ENCODE measurements around the gene MYH11. TPM values are rescaled to one million over a fixed set of nuclear protein-coding genes. Genes with fewer than 3 reads are reported as not detected.

Gene MYH11
- polyA plus RNA-seq, 3 donors = 0.06 TPM; not detected in 2

DNA sequence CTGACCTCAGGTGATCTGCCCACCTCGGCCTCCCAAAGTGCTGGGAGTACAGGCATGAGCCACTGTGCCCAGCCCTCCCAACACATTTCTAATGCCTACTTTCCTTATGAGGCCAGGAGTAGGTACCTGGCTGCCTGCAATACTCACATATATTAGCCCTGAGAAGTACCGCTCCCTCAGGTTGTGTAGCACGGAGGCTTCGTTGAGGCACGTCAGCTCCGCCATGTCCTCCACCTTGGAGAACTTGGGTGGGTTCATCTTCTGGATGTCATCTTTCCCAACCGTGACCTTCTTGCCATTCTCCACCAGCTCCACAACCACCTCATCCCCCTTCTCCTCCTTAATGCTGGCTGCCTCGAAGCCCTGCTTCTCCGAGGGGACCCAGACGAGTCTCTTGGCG lies 19.1 kb downstream of the MYH11 start:
- TF ChIP-seq, protein P1, sequence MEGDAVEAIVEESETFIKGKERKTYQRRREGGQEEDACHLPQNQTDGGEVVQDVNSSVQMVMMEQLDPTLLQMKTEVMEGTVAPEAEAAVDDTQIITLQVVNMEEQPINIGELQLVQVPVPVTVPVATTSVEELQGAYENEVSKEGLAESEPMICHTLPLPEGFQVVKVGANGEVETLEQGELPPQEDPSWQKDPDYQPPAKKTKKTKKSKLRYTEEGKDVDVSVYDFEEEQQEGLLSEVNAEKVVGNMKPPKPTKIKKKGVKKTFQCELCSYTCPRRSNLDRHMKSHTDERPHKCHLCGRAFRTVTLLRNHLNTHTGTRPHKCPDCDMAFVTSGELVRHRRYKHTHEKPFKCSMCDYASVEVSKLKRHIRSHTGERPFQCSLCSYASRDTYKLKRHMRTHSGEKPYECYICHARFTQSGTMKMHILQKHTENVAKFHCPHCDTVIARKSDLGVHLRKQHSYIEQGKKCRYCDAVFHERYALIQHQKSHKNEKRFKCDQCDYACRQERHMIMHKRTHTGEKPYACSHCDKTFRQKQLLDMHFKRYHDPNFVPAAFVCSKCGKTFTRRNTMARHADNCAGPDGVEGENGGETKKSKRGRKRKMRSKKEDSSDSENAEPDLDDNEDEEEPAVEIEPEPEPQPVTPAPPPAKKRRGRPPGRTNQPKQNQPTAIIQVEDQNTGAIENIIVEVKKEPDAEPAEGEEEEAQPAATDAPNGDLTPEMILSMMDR (IDR thresholded peaks at IDR 0.05) = no peak
- no peak overlapping the region for H3K9ac ChIP-seq (ENCODE audit: insufficient read depth, low read length, poor library complexity, severe bottlenecking)
- DNase-seq = no peak
- H3K27me3 ChIP-seq (ENCODE audit: control insufficient read depth in 2 of 2, insufficient read depth in 2 of 2, low read length in 2 of 2) = no peaks in the 10 kb centered on the region
- intact Hi-C loops (cut with micrococcal nuclease) = no loop called here
- H3K4me1 Mint-ChIP-seq = peaks cover 27% of the 10 kb centered on the region
- H4K20me1 ChIP-seq (ENCODE audit: insufficient read depth, low read length) = no peaks in the 10 kb centered on the region
- no peak overlapping the region for H2AFZ ChIP-seq (ENCODE audit: insufficient read depth, low read depth, low read length, poor library complexity, severe bottlenecking)
- H3K36me3 Mint-ChIP-seq = no peaks in the 10 kb centered on the region
- H3K4me2 ChIP-seq (replicated peaks; ENCODE audit: extremely low read depth, low read length, poor library complexity, severe bottlenecking) = no peak overlapping the region
- H3K79me2 ChIP-seq (ENCODE audit: insufficient read depth, low read length) = no peaks in the 10 kb centered on the region
- H3K36me3 ChIP-seq (replicated peaks in 1 of 2; ENCODE audit: control insufficient read depth in 1 of 2, insufficient read depth in 2 of 2, low read length in 2 of 2) = no peaks in the 10 kb centered on the region
- H3K4me3 ChIP-seq (replicated peaks in 1 of 3; ENCODE audit: low read depth in 2 of 3, low read length in 3 of 3) = no peak overlapping the region
- no peak overlapping the region for H3K4me3 Mint-ChIP-seq
- H3K9me3 Mint-ChIP-seq = peaks cover 0 to 1% (median 0%) of the 10 kb centered on the region in 7 donors
- WGBS (ENCODE audit: insufficient coverage) = 93% methylated on average over 7 of the region's 11 CpGs
- no peak overlapping the region for H3K27ac Mint-ChIP-seq
- peaks cover 24 to 27% of the 10 kb centered on the region in 2 donors for H3K4me1 ChIP-seq (ENCODE audit: control insufficient read depth in 1 of 2, insufficient read depth in 2 of 2, low read length in 2 of 2)
- no peaks in the 10 kb centered on the region for H3K27me3 Mint-ChIP-seq (ENCODE audit: low read depth in 3 of 3)
- no peak overlapping the region for H3K27ac ChIP-seq (ENCODE audit: low read depth in 1 of 2, low read length in 2 of 2)
- H3K9me3 ChIP-seq (replicated peaks in 1 of 2; ENCODE audit: control insufficient read depth in 1 of 2, insufficient read depth in 1 of 2, low read length in 2 of 2) = no peaks in the 10 kb centered on the region

DNA sequence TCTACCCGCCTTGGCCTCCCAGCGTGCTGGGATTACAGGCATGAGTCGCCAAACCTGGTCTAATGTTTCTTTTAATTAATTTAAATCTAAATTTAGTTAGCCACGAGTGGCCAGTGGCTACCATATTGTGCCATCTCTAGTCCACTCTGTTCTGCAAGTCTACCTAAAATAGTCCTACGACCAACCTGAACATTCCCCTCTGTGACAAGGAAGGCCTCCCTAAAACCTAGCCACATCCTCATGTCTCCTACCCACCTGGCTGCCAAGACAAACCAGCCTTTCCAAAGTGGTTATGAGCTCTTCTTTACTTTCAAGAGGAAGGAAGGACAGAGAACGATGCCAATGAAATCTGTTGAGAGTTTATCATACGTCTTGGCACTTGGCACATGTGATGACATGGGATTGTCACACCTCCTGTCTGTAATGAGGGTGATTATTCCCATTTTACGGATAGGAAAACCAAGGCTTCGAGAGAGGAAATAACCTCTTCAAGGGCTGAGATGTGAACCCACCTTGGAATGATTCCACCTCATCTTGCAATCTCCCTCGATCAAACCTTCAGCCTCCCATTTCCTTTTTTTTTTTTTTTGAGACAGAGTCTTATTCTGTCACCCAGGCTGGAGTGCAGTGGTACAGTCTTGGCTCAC lies 19.7 kb downstream of the MYH11 start:
- TF ChIP-seq, protein P1 (IDR thresholded peaks at IDR 0.05) = no peak
- peaks cover 0 to 1% (median 0%) of the 10 kb centered on the region in 7 donors for H3K9me3 Mint-ChIP-seq
- Histone ChIP-seq H3K36me3 (replicated peaks in 1 of 2; ENCODE audit: control insufficient read depth in 1 of 2, insufficient read depth in 2 of 2, low read length in 2 of 2) (no peaks in the 10 kb centered on the region), H3K79me2 (ENCODE audit: insufficient read depth, low read length) (no peaks in the 10 kb centered on the region), H3K27ac (ENCODE audit: low read depth in 1 of 2, low read length in 2 of 2) (no peak overlapping the region), H4K20me1 (ENCODE audit: insufficient read depth, low read length) (no peaks in the 10 kb centered on the region), H3K27me3 (ENCODE audit: control insufficient read depth in 2 of 2, insufficient read depth in 2 of 2, low read length in 2 of 2) (no peaks in the 10 kb centered on the region), H2AFZ (ENCODE audit: insufficient read depth, low read depth, low read length, poor library complexity, severe bottlenecking) (no peak overlapping the region), H3K4me2 (replicated peaks; ENCODE audit: extremely low read depth, low read length, poor library complexity, severe bottlenecking) (no peak overlapping the region), H3K9me3 (replicated peaks in 1 of 2; ENCODE audit: control insufficient read depth in 1 of 2, insufficient read depth in 1 of 2, low read length in 2 of 2) (no peaks in the 10 kb centered on the region), H3K4me3 (replicated peaks in 1 of 3; ENCODE audit: low read depth in 2 of 3, low read length in 3 of 3) (no peak overlapping the region), H3K4me1 (ENCODE audit: control insufficient read depth in 1 of 2, insufficient read depth in 2 of 2, low read length in 2 of 2) (peaks cover 24 to 27% of the 10 kb centered on the region in 2 donors), H3K9ac (ENCODE audit: insufficient read depth, low read length, poor library complexity, severe bottlenecking) (no peak overlapping the region)
- no peaks in the 10 kb centered on the region for H3K27me3 Mint-ChIP-seq (ENCODE audit: low read depth in 3 of 3)
- no peak for DNase-seq
- 72% methylated on average over 6 of the region's 10 CpGs for WGBS (ENCODE audit: insufficient coverage)
- H3K4me1 Mint-ChIP-seq = peaks cover 28% of the 10 kb centered on the region
- no peak overlapping the region for H3K4me3 Mint-ChIP-seq
- no peaks in the 10 kb centered on the region for H3K36me3 Mint-ChIP-seq
- H3K27ac Mint-ChIP-seq = no peak overlapping the region
- intact Hi-C loops (cut with micrococcal nuclease) = no loop called here
